Activated CD4-positive, CD25-positive, alpha-beta regulatory T cell treated with anti-CD3 and anti-CD28 coated beads, Interleukin-2, amount 50 U/mL, for 72 hours (primary cell): ENCODE data around the gene POPDC2.

Experiments used
- DNase-seq: peaks from one replicate; pipeline ENCODE4 v3.0.0; 2021

The POPDC2 gene

DNA sequence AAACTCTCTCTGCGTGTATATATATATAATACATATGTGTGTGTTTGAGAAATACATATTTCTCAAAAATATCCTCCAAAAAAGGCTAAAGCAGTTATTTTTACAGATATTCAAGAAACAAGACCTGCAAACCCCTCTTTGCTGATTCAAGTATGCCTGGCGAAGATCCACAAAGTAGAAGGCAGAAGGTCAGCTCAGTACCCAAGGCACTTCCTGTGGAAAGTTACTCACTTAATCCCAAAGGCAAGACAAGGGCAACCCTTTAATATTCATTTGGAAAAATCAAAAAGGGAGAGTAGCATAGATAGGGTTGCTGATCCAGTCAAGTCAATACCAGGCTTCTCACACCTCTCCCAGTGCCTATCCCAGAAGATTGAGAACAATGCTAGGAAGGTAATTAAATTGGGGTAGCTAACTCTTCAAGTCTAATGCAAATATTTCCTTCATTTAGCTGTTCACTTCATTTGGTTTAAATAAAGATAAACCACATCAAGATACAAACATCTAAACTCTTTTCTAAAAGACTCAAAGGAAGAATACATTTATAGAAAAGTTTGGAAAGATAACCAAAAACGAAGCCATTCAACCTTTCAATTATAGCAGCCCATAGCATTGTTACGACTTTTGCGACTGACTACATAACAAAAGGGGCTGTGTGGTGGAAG, 9.6 kb upstream of the POPDC2 start:
- DNase-seq = no peak

DNA sequence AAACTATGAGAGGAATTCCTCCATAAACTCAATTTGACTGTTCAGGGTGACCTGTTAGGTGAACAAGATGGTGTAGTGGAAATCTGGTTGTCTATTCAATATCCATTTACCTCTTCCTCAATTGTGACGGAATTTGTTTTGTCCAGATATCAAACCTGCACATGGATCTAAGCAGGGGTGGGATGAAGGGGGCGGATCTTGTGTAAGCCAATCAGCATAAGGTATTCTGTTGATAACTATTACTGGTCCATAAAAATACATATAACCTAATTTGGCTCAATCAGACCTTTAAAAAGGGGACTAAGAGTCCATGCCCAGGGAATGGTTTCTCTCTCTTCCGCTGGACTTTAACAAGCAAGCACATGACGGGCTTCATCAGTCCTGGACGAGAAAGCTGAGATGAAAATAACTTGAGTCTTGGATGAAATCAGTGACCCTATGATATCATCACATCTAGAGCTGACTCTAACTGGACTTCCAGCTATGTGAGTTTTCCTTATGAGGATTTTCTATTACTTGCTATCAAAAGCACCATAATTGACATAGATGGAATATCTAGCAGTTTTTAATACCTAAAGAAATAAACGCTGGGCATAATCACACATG, 5.7 kb upstream of the POPDC2 start:
- no peak for DNase-seq

DNA sequence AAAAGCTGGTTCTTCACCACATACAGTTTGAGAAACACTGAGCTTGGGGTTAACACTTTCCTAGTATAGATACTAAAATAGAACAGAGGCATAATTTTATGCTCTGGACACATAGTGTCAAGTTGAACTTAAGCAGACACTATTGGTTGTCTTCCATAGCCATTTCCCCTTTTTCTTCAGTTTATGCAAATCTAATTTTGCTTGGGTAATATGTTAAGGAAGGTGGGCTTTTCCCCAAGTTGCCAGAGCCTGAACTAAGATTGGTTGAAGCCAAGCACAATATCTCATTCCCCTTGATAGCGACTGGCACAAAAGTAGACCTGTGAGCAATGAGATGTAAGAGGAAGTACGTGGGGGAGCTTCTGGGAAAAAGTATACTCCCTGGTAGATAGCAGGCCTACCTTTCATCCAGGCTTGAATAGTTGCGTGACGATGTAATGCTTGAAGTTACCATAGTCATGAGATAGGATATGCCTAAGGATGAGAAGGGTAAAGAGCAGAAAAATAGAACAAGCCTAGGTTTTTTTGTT, 4.5 kb upstream of the POPDC2 start:
- DNase-seq = no peak

DNA sequence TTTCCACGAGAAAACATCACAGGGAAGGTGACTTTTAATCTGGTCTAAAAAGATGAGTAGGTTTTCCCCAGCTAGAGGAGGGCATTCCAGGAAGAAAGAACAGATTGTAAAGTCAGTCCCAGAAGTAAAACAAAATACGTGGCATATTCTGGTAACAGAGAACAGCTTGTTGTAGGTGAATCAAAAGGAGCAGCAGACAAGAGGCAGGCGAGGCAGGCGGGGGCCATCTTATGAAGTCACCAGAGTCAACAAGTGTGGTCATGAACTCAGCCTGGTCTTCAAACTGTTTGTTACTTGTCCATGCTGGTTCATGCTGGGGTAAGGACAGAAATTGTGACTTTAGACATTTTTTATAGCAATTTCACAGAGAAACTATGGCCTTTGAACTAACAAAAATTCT, 4.0 kb upstream of the POPDC2 start:
- DNase-seq = no peak

DNA sequence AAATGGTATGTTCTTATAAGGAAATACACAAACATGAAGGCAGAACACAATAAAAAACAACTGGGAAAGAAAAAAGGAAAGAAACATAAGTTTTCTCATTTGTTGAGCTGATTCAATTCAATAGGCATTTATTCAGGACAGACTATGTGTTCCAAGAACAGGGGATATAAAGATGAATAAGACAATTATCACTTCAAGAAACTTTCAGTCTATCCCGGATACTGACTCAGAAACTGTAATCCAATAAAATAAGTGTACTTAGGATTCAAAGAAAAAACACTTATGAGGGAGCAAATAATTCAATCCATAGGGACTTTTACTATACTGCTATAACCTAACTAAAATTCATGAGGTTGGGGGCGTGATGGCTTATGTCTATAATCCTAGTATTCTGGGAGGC, 3.5 kb upstream of the POPDC2 start:
- no peak for DNase-seq

DNA sequence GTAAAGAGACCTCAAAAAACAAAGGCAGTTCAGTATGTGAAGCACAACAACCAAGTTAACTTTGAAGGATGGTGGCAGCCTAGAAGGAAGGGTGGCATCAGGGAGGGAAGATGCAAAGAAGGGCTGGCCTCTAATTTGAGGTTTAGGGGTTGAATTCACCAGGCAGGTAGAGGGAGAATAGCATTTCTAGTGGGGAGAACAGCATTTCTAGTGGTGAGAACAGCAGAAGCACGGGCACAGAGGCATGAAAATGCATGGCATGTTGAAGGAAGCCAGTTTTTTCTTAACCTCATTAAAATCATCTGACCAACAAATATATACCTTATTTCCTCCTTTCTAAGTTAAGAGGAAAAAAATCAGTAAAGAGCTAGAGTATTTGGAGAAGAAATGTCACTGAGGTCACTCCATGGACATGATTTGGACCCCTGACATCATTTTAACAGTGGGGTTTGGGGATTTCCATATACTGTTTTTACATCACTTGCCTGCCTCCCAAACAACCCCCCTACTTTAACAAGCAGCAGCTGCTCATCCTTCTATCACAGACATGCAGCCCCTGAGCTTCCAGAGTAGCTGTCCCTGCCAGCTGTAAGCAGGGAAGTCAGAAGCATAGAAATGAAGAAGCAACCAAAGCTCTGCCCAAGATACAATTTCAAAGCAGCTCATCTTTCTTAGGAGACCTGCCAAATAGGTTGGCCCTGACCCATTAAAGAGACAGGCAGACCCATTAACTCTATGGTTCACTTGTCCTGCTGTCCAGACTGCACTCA, 2.4 kb upstream of the POPDC2 start:
- DNase-seq = no peak

DNA sequence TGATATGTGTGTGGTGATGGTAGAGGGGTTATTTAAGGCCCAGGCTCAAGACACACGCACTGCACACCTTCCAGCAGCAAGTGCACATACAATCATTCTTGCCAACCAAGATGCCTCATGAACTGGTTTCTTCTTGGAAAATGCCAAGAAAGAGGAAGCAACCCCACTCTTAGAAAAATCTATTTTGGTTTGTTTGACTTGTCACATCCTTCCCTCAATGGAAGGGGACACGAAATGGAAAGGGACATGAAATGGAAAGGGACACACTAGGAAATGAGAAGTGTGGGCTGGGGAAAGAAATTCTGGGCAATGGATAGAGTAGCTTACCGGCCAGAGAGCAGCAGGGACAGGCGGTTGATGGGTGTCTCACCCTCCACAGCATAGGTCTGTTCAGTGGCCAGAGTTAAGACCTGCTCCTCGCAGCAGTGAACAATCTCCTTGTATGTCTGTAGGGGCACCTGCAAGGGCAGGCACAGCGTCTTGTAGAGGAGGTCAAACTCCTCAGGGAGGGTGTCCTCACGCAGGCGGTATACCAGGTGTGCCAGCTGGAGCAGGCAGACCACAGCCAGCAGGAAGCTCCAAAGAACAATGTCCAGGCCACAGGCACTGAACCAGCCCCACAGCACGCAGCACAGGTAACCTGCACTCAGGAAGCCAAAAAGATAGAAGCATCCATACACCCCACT, 640 bp downstream of the POPDC2 start:
- no peak for DNase-seq

DNA sequence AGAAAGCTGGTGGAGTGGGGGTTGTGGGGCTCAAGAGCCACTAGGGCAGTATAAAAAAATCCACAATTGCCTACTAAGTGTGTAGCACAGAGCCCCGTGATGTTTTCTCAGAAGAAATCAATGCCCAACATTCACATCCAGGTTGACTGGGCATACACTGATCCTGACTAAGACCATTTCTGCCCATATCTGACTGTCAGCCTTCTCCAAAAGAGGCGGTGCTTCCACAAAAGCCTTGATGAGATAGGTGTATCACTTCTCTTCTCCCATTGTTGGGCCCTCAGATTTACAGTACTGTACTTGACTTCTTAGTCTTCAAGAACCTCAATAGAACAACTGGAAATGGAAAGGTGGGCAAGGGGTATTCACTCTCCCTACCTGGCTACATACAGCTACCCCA, 1.4 kb downstream of the POPDC2 start:
- DNase-seq = no peak

DNA sequence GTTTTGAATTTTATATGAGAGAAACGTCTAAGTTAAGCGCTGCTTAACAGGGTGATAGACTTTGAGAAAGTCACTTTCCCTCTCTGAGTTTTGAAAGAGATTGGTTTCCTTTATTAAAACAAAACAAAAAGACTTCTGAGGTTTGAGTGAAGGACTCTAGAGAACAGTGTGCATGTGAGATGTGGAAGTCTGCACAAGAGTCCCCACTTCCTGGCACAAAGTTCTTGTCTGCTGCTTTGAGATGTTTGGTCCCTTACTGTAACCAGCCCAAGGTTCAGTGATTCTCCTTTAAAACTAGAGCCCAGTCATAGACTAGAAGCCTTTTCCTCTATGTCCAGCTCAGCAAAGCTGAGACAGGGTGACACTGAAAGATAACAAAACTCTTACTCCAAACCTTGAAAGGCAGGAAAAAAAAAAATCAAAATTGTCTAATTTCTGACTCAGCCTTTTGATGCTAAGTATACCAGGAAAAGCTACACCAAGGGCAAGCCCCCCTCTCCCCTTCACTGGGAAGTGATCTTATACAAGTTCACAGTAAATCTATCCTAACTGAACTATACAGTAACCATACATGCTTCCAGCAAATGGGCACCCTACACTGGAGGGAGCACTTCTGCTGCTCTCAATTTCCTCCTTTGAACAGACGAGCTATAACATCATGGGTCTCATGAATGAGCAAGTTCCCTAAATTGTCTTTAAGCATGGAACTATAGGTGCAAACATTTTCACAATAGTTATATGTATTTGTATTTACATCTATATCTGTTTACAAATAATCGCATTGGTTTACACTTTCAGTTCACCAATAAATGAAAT, 2.3 kb downstream of the POPDC2 start:
- no peak for DNase-seq

DNA sequence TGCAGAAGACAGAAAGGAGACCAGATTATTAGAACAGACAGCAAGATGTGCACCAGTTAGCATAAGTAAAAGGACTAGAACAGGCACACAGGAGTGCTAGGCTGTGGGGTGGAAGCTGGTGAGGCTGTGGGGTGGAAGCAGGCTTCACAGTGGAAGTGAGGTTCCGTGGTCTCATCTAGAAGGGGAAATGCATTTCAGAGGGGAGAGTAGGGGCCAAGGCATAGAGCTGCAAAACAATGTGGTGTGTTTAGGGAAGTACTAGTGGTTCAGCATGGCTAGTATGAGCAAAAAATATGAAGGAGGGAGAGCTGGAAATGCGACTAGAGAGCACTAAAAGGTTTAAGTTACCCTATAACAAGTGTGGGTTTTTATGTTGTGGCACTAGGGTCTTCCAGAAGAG, 6.5 kb downstream of the POPDC2 start:
- DNase-seq = no peak

DNA sequence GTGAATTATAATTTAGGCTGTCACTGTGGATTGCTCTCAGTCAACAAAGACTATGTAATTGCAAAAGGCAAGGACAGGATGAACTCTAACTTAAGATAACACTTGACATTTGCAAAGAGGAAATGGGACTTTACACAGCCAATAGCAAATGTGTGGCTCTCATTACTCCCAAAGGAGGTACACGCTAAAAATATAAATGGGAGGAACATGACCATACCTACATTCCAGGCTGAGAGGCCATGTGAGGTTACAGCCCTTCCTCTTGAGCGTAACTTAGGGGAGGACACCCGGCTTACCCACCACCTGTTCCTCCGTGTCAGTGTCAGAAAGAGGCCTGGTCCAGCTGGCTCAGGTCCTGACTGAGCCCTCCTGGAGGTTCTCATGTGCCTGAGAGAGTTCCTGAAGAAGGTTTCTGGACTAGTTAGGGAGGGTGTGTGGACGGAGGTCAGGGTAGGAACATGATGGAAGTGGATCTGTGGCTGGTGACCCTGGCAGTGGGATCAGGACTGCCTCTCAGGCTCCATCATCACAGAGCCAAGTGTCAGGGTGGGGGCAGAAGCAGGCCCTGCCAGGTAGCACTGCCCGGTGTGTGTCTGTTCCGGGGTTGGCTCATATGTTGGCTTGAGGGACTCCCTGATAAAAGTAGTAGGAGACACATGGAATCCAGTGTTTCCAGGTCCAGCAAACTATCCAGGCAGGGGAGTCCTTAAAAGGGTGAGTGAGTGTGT, 7.9 kb downstream of the POPDC2 start:
- DNase-seq = no peak

DNA sequence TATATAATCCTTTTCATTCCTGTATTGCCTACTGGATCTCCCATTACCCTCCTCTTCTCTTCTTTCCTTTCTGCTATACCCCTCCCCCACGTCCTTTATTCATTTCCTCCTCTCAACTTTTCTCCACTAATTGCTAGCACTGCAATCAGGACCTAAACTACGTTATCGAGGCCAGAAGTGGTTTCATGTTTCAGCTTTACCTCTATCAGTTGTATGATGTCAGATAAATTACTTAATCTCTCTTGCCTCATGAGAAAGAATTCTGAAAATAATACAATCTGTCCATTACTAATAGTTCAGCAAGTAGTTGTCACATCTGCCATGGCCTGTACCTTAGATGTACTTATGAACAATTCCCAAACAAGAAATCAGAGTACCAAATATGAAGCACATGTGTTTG, 10.6 kb downstream of the POPDC2 start:
- DNase-seq = no peak

DNA sequence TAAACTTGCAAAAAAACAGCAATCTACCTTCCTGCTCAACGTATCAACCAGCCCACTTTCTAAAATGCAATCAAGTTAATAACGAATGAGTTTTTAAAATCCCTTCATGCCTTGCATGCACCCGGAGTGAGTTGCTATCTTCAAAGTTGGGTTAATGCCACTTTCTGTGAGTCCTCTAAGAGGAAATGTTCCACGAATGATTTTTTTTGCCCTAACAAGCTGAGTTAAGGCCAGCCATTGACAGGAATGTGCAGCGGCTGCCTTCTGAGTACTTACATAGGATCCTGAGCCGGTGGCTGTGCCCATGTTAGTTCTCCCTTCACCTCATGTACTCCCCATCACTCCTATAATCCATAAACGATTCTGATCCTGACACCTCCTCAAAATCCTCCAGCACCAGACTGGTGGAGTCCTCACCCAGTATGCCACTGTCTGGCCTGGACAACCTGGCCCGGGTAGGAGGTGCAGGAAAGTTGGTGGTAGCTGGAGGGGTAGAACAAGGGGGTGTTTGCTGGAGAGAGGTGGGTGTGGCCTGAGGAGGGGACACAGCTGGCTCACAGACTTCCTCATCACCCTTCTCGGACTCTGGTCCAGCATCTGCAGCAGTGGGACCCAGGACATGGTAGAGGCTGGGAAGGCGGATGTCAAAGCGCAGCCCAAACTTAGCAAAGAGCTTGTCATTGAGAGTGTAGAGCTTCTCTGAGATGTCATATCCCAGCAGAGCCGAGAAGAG, 12.4 kb downstream of the POPDC2 start:
- no peak for DNase-seq

DNA sequence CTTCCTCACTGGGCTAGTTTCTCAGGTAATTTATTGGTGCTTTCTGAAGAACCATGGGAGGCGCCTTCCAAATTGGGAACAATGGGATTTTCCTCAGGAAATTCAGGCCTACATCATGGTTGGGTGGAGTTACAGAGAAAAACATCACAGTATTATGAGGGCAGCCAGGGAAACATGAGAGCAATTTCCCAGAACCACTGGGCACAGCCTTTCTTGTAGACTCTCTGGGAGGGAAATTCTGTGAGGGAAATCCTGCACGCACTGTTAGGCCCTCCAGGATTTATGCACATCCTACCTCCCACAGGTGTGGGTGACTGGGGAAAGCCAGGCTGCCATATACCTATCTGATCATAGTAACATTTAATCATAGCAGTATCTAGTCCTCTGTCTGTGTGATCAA, 13.2 kb downstream of the POPDC2 start:
- DNase-seq = no peak

DNA sequence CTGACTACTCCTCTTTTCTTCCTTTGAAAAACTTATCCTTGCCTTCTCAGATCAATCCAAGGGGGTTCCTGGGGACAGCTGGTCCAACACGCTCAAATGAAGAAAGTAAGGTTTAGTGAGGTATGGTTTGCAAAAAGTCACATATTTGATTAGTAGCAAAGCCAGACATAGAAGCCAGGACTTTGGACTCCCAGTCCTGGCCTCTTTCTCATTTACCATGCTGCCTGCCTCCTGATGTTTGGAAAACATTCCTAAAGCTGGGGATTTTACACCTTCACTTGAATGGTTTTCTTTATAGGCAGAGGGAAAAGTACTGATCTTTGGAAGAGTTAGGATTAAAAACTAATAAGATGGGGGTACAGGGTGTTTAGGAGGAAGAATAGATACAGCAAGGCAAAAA, 14.6 kb downstream of the POPDC2 start:
- no peak for DNase-seq

DNA sequence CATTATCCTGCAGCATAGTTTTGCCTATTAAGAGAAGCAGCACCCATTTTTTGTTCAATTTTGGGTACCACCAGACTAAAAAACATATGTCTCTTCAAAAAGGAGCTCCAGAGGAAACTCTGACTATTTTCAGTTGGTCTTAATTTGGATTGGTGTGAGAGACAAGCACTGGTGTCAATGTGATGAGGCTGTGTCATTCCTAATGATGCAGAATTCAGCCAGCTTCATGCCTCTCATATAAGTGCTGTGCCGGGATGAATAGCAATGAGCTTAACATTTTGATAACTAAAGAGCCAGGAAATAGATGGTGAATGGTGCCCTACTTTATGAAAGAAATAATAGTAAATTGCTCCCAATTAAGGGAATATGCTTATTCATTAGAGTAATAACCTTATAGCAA, 15.9 kb downstream of the POPDC2 start:
- DNase-seq = no peak

DNA sequence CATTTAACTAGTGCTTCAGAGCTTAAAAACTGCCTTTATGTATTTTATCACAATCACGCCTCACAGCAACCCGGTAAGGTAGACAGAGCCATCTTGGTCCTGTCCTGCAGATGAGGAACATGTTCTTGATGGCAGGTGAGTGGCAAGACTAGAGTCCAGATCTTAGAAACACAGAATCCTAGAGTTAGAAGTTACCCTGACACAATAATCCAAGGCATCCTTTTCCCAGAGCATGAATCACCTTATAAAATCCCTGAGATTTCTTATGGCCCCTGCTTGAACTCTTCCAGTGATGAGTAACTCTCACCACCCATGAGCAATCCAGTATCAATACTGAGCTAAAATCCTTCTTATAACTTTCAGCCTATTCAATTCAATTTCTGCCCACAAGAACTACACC, 16.9 kb downstream of the POPDC2 start:
- no peak for DNase-seq

DNA sequence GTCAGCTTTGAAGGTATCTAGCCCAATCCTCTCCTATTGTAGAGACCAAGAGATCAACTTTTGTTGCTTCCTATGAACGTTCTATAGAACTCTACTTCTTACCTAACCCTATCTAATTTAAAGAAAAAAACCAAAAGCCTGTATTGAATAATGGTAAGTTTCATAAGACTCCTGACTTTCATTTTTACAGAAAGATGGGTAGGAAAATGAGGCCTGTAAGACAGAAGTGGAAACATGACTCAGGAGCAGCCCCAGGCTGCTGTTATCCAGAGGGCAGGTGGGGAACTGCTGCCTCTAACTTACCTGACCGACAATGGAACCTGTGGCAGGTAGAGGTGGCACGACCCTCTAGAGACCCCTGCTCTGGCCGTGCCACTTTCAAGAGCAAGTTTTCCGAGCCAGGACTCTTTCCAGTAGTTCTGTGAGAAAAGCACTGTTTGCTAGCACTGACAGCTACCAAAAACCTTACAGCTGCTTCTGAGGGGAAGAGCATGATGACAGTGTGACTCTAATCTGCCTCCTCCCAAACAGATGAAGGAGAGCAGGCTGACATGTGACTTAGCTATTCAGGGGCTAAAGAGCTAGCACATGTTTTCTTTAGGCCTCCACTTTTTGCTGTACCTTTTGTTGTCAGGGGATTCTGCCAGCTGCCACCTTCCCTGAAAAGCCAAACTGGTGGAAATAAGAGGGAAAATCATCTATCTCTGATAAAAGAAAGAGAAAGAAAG, 17.5 kb downstream of the POPDC2 start:
- no peak for DNase-seq

DNA sequence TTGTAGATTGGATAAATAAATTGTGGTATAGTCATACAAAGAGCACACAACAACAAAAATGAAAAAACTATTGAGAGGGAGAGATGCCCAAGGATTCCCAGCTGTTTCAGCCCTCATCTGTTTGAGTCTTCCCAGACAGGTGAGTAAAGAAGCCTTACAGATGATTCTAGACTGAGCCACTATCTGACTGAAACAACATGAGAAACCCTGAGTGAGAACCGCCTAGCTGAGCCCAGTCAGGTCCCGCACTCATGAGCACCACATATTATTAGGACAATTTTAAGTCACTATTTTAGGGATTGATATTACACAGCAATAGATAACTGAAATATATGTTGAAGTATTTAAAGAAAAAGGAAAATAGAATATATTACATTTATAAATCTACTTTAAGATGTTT, 19.0 kb downstream of the POPDC2 start:
- no peak for DNase-seq
